ENCODE data around the gene POLRMT.

Gene POLRMT

DNA sequence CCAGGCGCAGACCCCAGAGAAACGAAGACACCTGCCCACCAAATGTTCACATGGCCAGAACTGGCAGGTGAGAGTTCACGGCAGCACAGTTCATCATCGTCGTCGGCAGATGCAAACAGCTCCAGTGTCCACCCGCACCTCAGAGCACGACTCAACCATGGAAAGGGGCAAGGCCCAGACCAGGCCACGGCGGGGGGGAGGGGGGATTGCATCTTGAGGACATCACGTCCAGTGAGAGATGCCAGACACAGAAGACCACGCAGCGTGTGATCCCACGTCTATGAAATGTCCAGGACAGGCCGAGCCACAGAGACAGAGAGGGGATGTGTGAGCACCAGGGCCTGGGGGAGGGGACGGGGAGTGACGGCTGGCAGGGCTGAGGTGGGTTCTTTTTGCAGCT is 22.4 kb upstream of the POLRMT start (continued):
- TF ChIP-seq, protein P1, sequence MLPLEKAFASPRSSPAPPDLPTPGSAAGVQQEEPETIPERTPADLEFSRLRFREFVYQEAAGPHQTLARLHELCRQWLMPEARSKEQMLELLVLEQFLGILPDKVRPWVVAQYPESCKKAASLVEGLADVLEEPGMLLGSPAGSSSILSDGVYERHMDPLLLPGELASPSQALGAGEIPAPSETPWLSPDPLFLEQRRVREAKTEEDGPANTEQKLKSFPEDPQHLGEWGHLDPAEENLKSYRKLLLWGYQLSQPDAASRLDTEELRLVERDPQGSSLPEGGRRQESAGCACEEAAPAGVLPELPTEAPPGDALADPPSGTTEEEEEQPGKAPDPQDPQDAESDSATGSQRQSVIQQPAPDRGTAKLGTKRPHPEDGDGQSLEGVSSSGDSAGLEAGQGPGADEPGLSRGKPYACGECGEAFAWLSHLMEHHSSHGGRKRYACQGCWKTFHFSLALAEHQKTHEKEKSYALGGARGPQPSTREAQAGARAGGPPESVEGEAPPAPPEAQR (tag by site-specific recombination; IDR thresholded peaks at IDR 0.05) = no peak
- TF ChIP-seq ZNF629 (tag by site-specific recombination; IDR thresholded peaks at IDR 0.05) = no peak
- TF ChIP-seq OSR2 (tag by site-specific recombination; IDR thresholded peaks at IDR 0.05) = no peak
- TF ChIP-seq ZNF510 (tag by site-specific recombination; IDR thresholded peaks at IDR 0.05; ENCODE audit: insufficient replicate concordance) = no peak

DNA sequence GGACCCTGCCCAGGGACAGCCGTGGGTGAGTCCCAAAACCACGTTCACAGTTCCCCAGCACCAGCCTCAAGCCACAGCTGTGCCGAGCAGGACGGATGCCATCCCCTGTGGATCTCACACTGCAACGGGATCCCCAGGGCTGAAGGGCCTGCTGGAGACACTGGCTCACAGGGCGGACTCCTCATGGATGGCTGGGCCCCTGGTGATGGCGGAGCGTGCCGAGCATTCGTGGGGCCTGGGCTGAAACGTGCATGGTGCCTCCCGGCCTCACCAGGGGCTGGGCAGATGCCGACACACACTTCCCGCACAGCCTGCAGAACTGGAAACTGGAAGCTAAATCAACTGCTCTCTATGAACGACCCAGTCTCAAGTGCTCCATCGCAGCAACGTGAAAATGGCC is 20.1 kb upstream of the POLRMT start:
- peaks cover 12 to 84% of the 10 kb centered on the region in 2 experiments; a peak in 2 of 3 replicates for H3K36me3 ChIP-seq (ENCODE audit: control insufficient read depth in 2 of 2, insufficient read depth in 1 of 2, low read length in 2 of 2)
- POLR2A ChIA-PET = no interaction called here

DNA sequence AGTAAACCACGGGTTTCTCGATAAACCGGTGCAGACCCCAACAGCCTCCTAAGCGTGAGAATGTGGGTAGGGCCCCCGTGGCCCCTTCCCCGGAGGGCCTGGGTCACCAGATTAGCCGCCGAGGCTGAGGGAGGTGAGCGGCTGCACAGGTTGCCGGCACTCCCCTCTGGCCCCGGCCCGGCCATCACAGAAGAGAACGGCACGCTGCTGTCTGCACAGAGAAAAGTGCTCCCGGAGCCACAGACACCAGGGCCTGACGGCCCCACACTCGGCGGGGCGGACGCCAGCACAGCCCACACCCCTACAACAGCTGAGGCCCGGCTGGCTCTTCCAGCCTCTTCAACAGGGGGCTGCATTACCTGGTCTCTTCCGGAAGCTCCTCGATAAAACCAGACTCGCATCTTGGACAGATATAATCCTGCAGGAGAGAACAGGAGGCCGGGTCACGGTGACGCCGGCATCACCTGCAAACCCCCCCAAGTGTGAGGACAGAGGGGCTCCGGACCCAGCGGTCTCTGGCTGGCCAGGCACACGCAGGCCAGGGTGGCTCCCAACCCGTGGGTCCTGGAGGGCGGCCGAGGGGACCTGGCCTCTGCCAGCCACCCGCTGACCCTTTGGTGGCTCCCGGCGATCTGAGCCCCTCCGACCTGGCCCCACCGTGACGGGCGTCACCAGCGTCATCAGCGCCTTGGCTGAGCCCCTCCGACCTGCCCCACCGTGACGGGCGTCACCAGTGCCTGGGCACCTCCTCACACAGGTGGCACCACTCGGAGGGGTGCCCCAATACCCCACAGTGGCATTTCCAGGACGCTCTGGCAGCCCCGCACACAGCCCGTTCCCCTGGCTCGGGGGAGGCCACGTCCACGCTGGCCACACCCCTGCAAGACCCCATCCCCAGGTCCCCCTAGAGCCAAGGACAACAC is 19.4 kb upstream of the POLRMT start:
- Histone ChIP-seq H3K9me3 (ENCODE audit: control insufficient read depth, insufficient read depth, low read depth, low read length) (no peaks in the 10 kb centered on the region), H3K4me1 (ENCODE audit: control insufficient read depth, insufficient read depth, low read length) (no peaks in the 10 kb centered on the region), H3K27ac (ENCODE audit: extremely low read depth, low read depth, low read length) (no peak overlapping the region), H3K4me3 (ENCODE audit: low read depth, low read length) (no peak overlapping the region), H3K36me3 (ENCODE audit: control insufficient read depth in 2 of 2, insufficient read depth in 1 of 2, low read length in 2 of 2) (peaks cover 12 to 85% of the 10 kb centered on the region in 2 experiments; a peak in 2 of 3 replicates)
- CTCF ChIA-PET = no interaction called here
- POLR2A ChIA-PET = interaction anchor here (0.5 kb wide), 1 partner anchor 20 kb away, joined by 3 read pairs; no protein-coding TSS in a partner anchor
- TF ChIP-seq ZNF571 (tag by site-specific recombination; IDR thresholded peaks at IDR 0.05) = no peak

More for the DNA sequence above, 20.1 kb upstream of the POLRMT start:
- Histone ChIP-seq H3K4me3 (ENCODE audit: low read depth, low read length) (no peak overlapping the region), H3K9me3 (ENCODE audit: control insufficient read depth, insufficient read depth, low read depth, low read length) (no peaks in the 10 kb centered on the region), H3K4me1 (ENCODE audit: control insufficient read depth, insufficient read depth, low read length) (no peaks in the 10 kb centered on the region; the same call in 1 of the 2 replicates), H3K27ac (ENCODE audit: extremely low read depth, low read depth, low read length) (no peak overlapping the region)
- CTCF ChIA-PET = no interaction called here
- TF ChIP-seq, protein P2, sequence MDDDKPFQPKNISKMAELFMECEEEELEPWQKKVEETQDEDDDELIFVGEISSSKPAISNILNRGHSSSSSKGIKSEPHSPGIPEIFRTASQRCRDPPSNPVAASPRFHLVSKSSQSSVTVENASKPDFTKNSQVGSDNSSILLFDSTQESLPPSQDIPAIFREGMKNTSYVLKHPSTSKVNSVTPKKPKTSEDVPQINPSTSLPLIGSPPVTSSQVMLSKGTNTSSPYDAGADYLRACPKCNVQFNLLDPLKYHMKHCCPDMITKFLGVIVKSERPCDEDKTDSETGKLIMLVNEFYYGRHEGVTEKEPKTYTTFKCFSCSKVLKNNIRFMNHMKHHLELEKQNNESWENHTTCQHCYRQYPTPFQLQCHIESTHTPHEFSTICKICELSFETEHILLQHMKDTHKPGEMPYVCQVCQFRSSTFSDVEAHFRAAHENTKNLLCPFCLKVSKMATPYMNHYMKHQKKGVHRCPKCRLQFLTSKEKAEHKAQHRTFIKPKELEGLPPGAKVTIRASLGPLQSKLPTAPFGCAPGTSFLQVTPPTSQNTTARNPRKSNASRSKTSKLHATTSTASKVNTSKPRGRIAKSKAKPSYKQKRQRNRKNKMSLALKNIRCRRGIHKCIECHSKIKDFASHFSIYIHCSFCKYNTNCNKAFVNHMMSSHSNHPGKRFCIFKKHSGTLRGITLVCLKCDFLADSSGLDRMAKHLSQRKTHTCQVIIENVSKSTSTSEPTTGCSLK (tag by site-specific recombination; IDR thresholded peaks at IDR 0.05) = no peak
- TF ChIP-seq ZBTB21 (tag by site-specific recombination; IDR thresholded peaks at IDR 0.05) = no peak
- no peak for TF ChIP-seq ZNF19 (tag by site-specific recombination; IDR thresholded peaks at IDR 0.05; ENCODE audit: low read depth)
- no peak for TF ChIP-seq IKZF3 (tag by site-specific recombination; IDR thresholded peaks at IDR 0.05)
- TF ChIP-seq, protein P3, sequence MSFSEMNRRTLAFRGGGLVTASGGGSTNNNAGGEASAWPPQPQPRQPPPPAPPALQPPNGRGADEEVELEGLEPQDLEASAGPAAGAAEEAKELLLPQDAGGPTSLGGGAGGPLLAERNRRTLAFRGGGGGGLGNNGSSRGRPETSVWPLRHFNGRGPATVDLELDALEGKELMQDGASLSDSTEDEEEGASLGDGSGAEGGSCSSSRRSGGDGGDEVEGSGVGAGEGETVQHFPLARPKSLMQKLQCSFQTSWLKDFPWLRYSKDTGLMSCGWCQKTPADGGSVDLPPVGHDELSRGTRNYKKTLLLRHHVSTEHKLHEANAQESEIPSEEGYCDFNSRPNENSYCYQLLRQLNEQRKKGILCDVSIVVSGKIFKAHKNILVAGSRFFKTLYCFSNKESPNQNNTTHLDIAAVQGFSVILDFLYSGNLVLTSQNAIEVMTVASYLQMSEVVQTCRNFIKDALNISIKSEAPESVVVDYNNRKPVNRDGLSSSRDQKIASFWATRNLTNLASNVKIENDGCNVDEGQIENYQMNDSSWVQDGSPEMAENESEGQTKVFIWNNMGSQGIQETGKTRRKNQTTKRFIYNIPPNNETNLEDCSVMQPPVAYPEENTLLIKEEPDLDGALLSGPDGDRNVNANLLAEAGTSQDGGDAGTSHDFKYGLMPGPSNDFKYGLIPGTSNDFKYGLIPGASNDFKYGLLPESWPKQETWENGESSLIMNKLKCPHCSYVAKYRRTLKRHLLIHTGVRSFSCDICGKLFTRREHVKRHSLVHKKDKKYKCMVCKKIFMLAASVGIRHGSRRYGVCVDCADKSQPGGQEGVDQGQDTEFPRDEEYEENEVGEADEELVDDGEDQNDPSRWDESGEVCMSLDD (tag by site-specific recombination; IDR thresholded peaks at IDR 0.05) = no peak
- TF ChIP-seq ZNF600 (tag by site-specific recombination; IDR thresholded peaks at IDR 0.05) = peak; percentile 81
- TF ChIP-seq ZNF777 (tag by site-specific recombination; IDR thresholded peaks at IDR 0.05; ENCODE audit: borderline replicate concordance) = no peak
- no peak for TF ChIP-seq ZNF404 (tag by site-specific recombination; IDR thresholded peaks at IDR 0.05)
